Fibroblast of the aortic adventitia (primary cell): ENCODE data around the gene TMEM41A. TPM values are rescaled to one million over a fixed set of nuclear protein-coding genes. Genes with fewer than 3 reads are reported as not detected.

Experiments used
- DNase-seq: peaks from one replicate; pipeline ENCODE4 v3.0.0-alpha.2; 2010; ENCODE audit warnings: low read depth
- H3K4me3 ChIP-seq: 2 replicates; pipeline ENCODE4 v1.5.1; 2011; ENCODE audit warnings: low read depth, mild to moderate bottlenecking, control low read depth, low read length, moderate library complexity
- CTCF ChIP-seq: IDR thresholded peaks from 2 replicates; pipeline ENCODE4 v1.5.1; 2011; ENCODE audit warnings: mild to moderate bottlenecking, low read length, control low read depth, inconsistent platforms; ENCODE audit not compliant: insufficient read depth
- total RNA-seq: library from RNA; depleted of rRNA; stranded (reverse); fragments of >200 nt; gene quantifications from 2 replicates; pipeline ENCODE4 v1.2.3, GENCODE V29; 2012; ENCODE audit warnings: low replicate concordance

TMEM41A gene
- total RNA-seq, 1 donor: 14.5 TPM

GRCh38 chr3:185530856-185531255 lies 32.0 kb upstream of the TMEM41A start:
- no peak overlapping the region for H3K4me3 ChIP-seq
- no peak for TF ChIP-seq CTCF
- no peak for DNase-seq

- TF ChIP-seq CTCF: no peak
- no peak for DNase-seq
Measured at GRCh38 chr3:185528532-185528931, 29.7 kb upstream of the TMEM41A start.

GRCh38 chr3:185527364-185527763 lies 28.5 kb upstream of the TMEM41A start:
- no peak for DNase-seq
- no peak for TF ChIP-seq CTCF
- no peak overlapping the region for H3K4me3 ChIP-seq

More at GRCh38 chr3:185528532-185528931, 29.7 kb upstream of the TMEM41A start:
- no peak overlapping the region for H3K4me3 ChIP-seq

GRCh38 chr3:185526349-185526951 lies 27.6 kb upstream of the TMEM41A start:
- no peak for DNase-seq
- TF ChIP-seq CTCF: no peak
- no peak overlapping the region for H3K4me3 ChIP-seq

- no peak for TF ChIP-seq CTCF
- DNase-seq: no peak
- no peak overlapping the region for H3K4me3 ChIP-seq
Measured at GRCh38 chr3:185521349-185522138, 22.7 kb upstream of the TMEM41A start.

GRCh38 chr3:185519021-185519420 lies 20.2 kb upstream of the TMEM41A start:
- TF ChIP-seq CTCF: no peak
- no peak for DNase-seq
- H3K4me3 ChIP-seq: no peak overlapping the region
